Mesangial cell (primary cell): ENCODE results near the gene SETBP1. TPM values are rescaled to one million over a fixed set of nuclear protein-coding genes. Genes with fewer than 3 reads are reported as not detected.

Source experiments
- total RNA-seq: library from RNA; depleted of rRNA; stranded (reverse); fragments of >200 nt; gene quantifications from 2 replicates; pipeline ENCODE4 v1.2.3, GENCODE V29; 2015

Gene SETBP1
- 0.98 and 5.2 TPM in 2 replicates for total RNA-seq

DNA sequence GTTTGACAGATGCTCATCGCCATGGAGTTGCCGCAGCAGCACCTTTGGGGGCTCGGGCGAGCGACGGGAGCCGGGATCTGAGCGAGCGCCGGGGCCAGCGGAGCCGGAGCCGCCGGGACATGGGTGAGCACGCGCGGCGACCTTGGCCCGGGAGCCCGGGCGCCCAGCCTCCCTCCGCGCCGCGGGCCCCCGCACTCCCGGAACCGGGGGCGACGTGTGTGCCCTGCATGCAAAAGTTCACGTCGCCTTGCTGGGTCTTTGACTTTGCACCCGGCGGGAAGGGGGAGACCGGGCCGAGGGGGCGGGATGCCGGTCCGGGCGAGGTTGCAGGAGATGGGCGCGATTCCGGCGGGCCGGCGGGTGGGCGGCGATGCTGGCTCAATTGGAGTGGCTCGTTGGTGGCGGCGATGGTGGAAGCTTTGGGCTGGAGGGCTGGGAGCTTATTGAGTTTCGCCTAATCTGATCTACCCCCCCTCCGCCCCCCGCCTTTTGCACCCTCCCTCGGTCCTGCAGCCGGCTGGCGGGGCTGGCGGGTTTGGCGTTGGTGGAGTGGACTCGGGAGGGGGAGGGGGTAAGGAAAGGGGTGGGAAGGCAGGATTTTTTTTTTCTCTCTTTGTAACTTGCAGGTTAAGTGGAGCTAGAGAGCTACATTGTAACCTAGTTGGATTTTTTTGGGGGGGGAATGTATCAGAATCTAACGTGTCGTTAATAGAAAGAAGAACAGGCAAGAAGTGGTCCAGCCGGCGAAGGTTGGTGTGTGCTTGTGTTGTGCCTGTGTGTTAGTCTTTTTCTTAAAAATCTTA, at the start of gene SETBP1:
TSS of gene SETBP1 (plus strand) at position 616 of the 803 bp plus-strand sequence. CDS start 20,459 bp downstream, outside the sequence.

